HG02588 (cell line): ENCODE data around the gene RRAGC.

ENCODE experiments used
- ATAC-seq: cut with Tn5 transposase; IDR thresholded peaks from one replicate; pipeline ENCODE4 v1.9.1; 2021; ENCODE audit warnings: mild to moderate bottlenecking, moderate library complexity; ENCODE audit not compliant: unreplicated experiment

RRAGC gene

GRCh38 chr1:38859561-38860453 is at the start of gene RRAGC:
Gene RRAGC, minus strand, starts transcription at chr1:38859772. Its CDS starts 126 bp downstream, at chr1:38859646.
- ATAC-seq, result peak; percentile 86

- no peak for ATAC-seq
Measured at GRCh38 chr1:38908821-38909220, 49.2 kb upstream of the RRAGC start.

- no peak for ATAC-seq
Measured at GRCh38 chr1:38905985-38906384, 46.4 kb upstream of the RRAGC start.

- no peak for ATAC-seq
Measured at GRCh38 chr1:38899560-38899959, 40.0 kb upstream of the RRAGC start.

GRCh38 chr1:38898653-38899230 is 39.2 kb upstream of the RRAGC start:
- no peak for ATAC-seq

GRCh38 chr1:38896169-38896568 is 36.6 kb upstream of the RRAGC start:
- ATAC-seq, result no peak

- no peak for ATAC-seq
Measured at GRCh38 chr1:38892976-38893375, 33.4 kb upstream of the RRAGC start.

GRCh38 chr1:38891753-38892152 is 32.2 kb upstream of the RRAGC start:
- ATAC-seq, result no peak

GRCh38 chr1:38889589-38889988 is 30.0 kb upstream of the RRAGC start:
- ATAC-seq, result no peak

GRCh38 chr1:38888423-38889333 is 29.1 kb upstream of the RRAGC start:
- no peak for ATAC-seq

- ATAC-seq, result no peak
Measured at GRCh38 chr1:38885092-38885491, 25.5 kb upstream of the RRAGC start.

GRCh38 chr1:38881487-38881886 is 21.9 kb upstream of the RRAGC start, which contains the start of gene GJA9:
Gene GJA9, minus strand, starts transcription at chr1:38881587. Its CDS starts 5,489 bp downstream, at chr1:38876098.
- ATAC-seq, result no peak

GRCh38 chr1:38875811-38876210 is 16.2 kb upstream of the RRAGC start:
- ATAC-seq, result no peak

GRCh38 chr1:38873027-38873969 is 13.7 kb upstream of the RRAGC start, which contains the start of gene MYCBP:
Gene MYCBP, minus strand, starts transcription at chr1:38873348. Its CDS starts 43 bp downstream, at chr1:38873305.
- peak; percentile 97 for ATAC-seq

- ATAC-seq, result peak; percentile 22
Measured at GRCh38 chr1:38872401-38873026, 12.9 kb upstream of the RRAGC start.

- ATAC-seq, result no peak
Measured at GRCh38 chr1:38870996-38871395, 11.4 kb upstream of the RRAGC start.

GRCh38 chr1:38867208-38867607 is 7.6 kb upstream of the RRAGC start:
- ATAC-seq, result no peak

- no peak for ATAC-seq
Measured at GRCh38 chr1:38865112-38865715, 5.6 kb upstream of the RRAGC start.

- ATAC-seq, result no peak
Measured at GRCh38 chr1:38860454-38860795, 853 bp upstream of the RRAGC start.
